Uterus (tissue), 4 donors: ENCODE results near the gene ACAP2. TPM values are rescaled to one million over a fixed set of nuclear protein-coding genes. Genes with fewer than 3 reads are reported as not detected.

Source experiments
- DNase-seq, 2 donors: peaks; one replicate each; pipeline ENCODE4 v3.0.0-alpha.2; 2019 to 2020
- H3K27ac ChIP-seq, 2 donors: fragments of 200-600 bp; sonication (generic); 1 replicate in 1 of 2; 2 replicates in 1 of 2; pipeline ENCODE4 v1.5.1; 2016 to 2018
- H3K27me3 ChIP-seq, 2 donors: fragments of 200-600 bp; sonication (generic); one replicate each; pipeline ENCODE4 v1.5.1; 2018 to 2019; ENCODE audit warnings: control low read depth in 1 of 2
- H3K36me3 ChIP-seq, 2 donors: fragments of 200-600 bp; sonication (generic); one replicate each; pipeline ENCODE4 v1.5.1; 2019; ENCODE audit warnings: control low read depth in 1 of 2
- H3K4me1 ChIP-seq, 2 donors: fragments of 200-600 bp; sonication (generic); one replicate each; pipeline ENCODE4 v1.5.1; 2018 to 2019; ENCODE audit warnings: control low read depth in 1 of 2
- H3K4me3 ChIP-seq, 2 donors: fragments of 200-600 bp; sonication (generic); 1 replicate in 1 of 2; 2 replicates in 1 of 2; pipeline ENCODE4 v1.5.1; 2018 to 2019; ENCODE audit warnings: mild to moderate bottlenecking in 1 of 2
- H3K9me3 ChIP-seq, 2 donors: fragments of 200-600 bp; sonication (generic); one replicate each; pipeline ENCODE4 v1.5.1; 2019; ENCODE audit warnings: control low read depth in 1 of 2
- CTCF ChIP-seq, 4 experiments: fragments of 200-600 bp in 2 of 4; fragments of 450-650 bp in 2 of 4; sonication (generic) in 2 of 4; IDR thresholded peaks; one replicate each; pipeline ENCODE4 v1.5.1; 2016 to 2019; ENCODE audit warnings: antibody characterized with exemption in 4 of 4, mild to moderate bottlenecking in 2 of 4, moderate library complexity in 1 of 4
- POLR2A ChIP-seq, 2 donors: fragments of 450-650 bp; IDR thresholded peaks; one replicate each; pipeline ENCODE4 v1.6.1; 2016; ENCODE audit warnings: antibody characterized with exemption in 2 of 2, mild to moderate bottlenecking in 1 of 2, moderate library complexity in 1 of 2
- intact Hi-C: fragments of 100-400 bp; cut with DNase I; formaldehyde crosslinking; loops from one replicate; pipeline ENCODE4 v1.15.1; 2023; ENCODE audit warnings: low total_unique reads
- total RNA-seq, 4 donors: library from RNA; depleted of rRNA in 3 of 4; stranded (reverse); fragments of >200 nt in 3 of 4; gene quantifications; one replicate each; pipeline versions ENCODE4 v1.1.0 to v1.2.4, GENCODE V29; 2014 to 2023
- donor health status: DM: yes; HTN: yes; CAD: no.

ACAP2 gene
- total RNA-seq, 4 donors from 2014 or later = 40.3 to 140 (median 68.6) TPM

- no peak for TF ChIP-seq CTCF (IDR thresholded peaks at IDR 0.05)
- no peak for TF ChIP-seq POLR2A (IDR thresholded peaks at IDR 0.05)
- H3K36me3 ChIP-seq = no peaks in the 10 kb centered on the region
- no peaks in the 10 kb centered on the region for H3K27me3 ChIP-seq
- H3K27ac ChIP-seq = no peak overlapping the region
- H3K9me3 ChIP-seq = no peaks in the 10 kb centered on the region
- no peaks in the 10 kb centered on the region for H3K4me1 ChIP-seq
- intact Hi-C loops = no loop called here
- no peak overlapping the region for H3K4me3 ChIP-seq
- no peak for DNase-seq
Observed at GRCh38 chr3:195411836-195412235, 31.0 kb downstream of the ACAP2 start.

- TF ChIP-seq POLR2A (IDR thresholded peaks at IDR 0.05) = no peak
- no peak for TF ChIP-seq CTCF (IDR thresholded peaks at IDR 0.05)
- Histone ChIP-seq H3K9me3 (no peaks in the 10 kb centered on the region), H3K27ac (no peak overlapping the region), H3K36me3 (no peaks in the 10 kb centered on the region), H3K27me3 (no peaks in the 10 kb centered on the region), H3K4me1 (no peaks in the 10 kb centered on the region), H3K4me3 (no peak overlapping the region)
- intact Hi-C loops = no loop called here
- no peak for DNase-seq
Observed at GRCh38 chr3:195410546-195410945, 32.3 kb downstream of the ACAP2 start.

- no peak for DNase-seq
- no peak overlapping the region for H3K4me3 ChIP-seq
- H3K36me3 ChIP-seq = no peaks in the 10 kb centered on the region
- H3K27me3 ChIP-seq = no peaks in the 10 kb centered on the region
- no peaks in the 10 kb centered on the region for H3K9me3 ChIP-seq
- no peaks in the 10 kb centered on the region for H3K4me1 ChIP-seq
- intact Hi-C loops = no loop called here
- H3K27ac ChIP-seq = no peak overlapping the region
- TF ChIP-seq CTCF (IDR thresholded peaks at IDR 0.05) (no peak), POLR2A (IDR thresholded peaks at IDR 0.05) (no peak)
Observed at GRCh38 chr3:195407531-195408409, 35.0 kb downstream of the ACAP2 start.

GRCh38 chr3:195405651-195406050 is 37.2 kb downstream of the ACAP2 start:
- Histone ChIP-seq H3K36me3 (no peaks in the 10 kb centered on the region), H3K27ac (no peak overlapping the region), H3K9me3 (no peaks in the 10 kb centered on the region), H3K27me3 (no peaks in the 10 kb centered on the region), H3K4me3 (no peak overlapping the region), H3K4me1 (no peaks in the 10 kb centered on the region)
- TF ChIP-seq CTCF (IDR thresholded peaks at IDR 0.05) (no peak), POLR2A (IDR thresholded peaks at IDR 0.05) (no peak)
- DNase-seq = no peak
- intact Hi-C loops = no loop called here

GRCh38 chr3:195403841-195404408 is 38.9 kb downstream of the ACAP2 start:
- H3K9me3 ChIP-seq = no peaks in the 10 kb centered on the region
- TF ChIP-seq CTCF (IDR thresholded peaks at IDR 0.05) (no peak), POLR2A (IDR thresholded peaks at IDR 0.05) (no peak)
- intact Hi-C loops = no loop called here
- H3K27me3 ChIP-seq = no peaks in the 10 kb centered on the region
- H3K36me3 ChIP-seq = no peaks in the 10 kb centered on the region
- no peak overlapping the region for H3K27ac ChIP-seq
- H3K4me1 ChIP-seq = no peaks in the 10 kb centered on the region
- H3K4me3 ChIP-seq = no peak overlapping the region
- DNase-seq = no peak
